K562 (cell line): ENCODE data around the gene BMPER. TPM values are rescaled to one million over a fixed set of nuclear protein-coding genes. Genes with fewer than 3 reads are reported as not detected.

ENCODE experiments used
- ATAC-seq: fragments of 200-7000 bp; cut with Tn5 transposase; 3 replicates; pipeline ENCODE4 v1.9.1; 2020; ENCODE audit warnings: moderate library complexity
- BruUV-seq: library from RNA; stranded (reverse); fragments of 400-500 nt; replicated peaks from 2 replicates; lab custom pipeline; 2021; lab: Mats Ljungman, UMichigan
- CTCF ChIA-PET: fragments of 300-600 bp; formaldehyde crosslinking; extraction: SDS; loops from one replicate; lab custom pipeline; 2021; ENCODE audit warnings: low intra/inter-chr PET ratio; lab: Yijun Ruan, JAX
- POLR2A ChIA-PET: fragments of 300-600, 350-650 bp; sonication (Branson Sonifier 250); formaldehyde crosslinking; extraction: SDS; loops from one replicate; lab custom pipeline; 2021; ENCODE audit warnings: antibody characterized with exemption, inconsistent platforms; lab: Yijun Ruan, JAX
- DNase-seq, 4 experiments: peaks; one replicate each; pipeline versions ENCODE4 v3.0.0 to v3.0.0-alpha.2; 2011 to 2018; ENCODE audit warnings: low spot score in 3 of 4, mixed read lengths in 3 of 4; ENCODE audit errors: extremely low read depth in 1 of 4
- FAIRE-seq: peaks from 2 replicates; lab custom pipeline; 2011; peaks lifted over from hg19 to GRCh38; lab: Jason Lieb, UNC
- H2AFZ ChIP-seq: 2 replicates; pipeline ENCODE4 v1.6.0; 2011; ENCODE audit warnings: low read depth, low read length, control low read depth, inconsistent platforms
- H3K27ac ChIP-seq: fragments of 200-600 bp; 3 replicates; pipeline ENCODE4 v1.8.0; 2011; ENCODE audit warnings: low read depth, mild to moderate bottlenecking, control low read depth, inconsistent platforms, low read length, moderate library complexity, mixed read lengths; ENCODE audit errors: extremely low read depth
- H3K27me3 ChIP-seq, 2 experiments: fragments of 300-600 bp in 1 of 2; 2 replicates in 1 of 2; 3 replicates in 1 of 2; pipeline versions ENCODE4 v1.6.0 to v1.8.0; 2011; ENCODE audit warnings: inconsistent platforms in 2 of 2, low read length in 2 of 2, mild to moderate bottlenecking in 1 of 2, mixed read lengths in 1 of 2, moderate library complexity in 1 of 2; ENCODE audit not compliant: control insufficient read depth in 2 of 2, insufficient read depth in 2 of 2
- H3K36me3 ChIP-seq: fragments of 300-600 bp; 3 replicates; pipeline ENCODE4 v1.8.0; 2011; ENCODE audit warnings: mild to moderate bottlenecking, low read length, inconsistent platforms; ENCODE audit not compliant: control insufficient read depth, insufficient read depth
- H3K4me1 ChIP-seq, 2 experiments: fragments of 200-600 bp in 1 of 2; replicated peaks in 1 of 2; 2 replicates in 1 of 2; 3 replicates in 1 of 2; pipeline versions ENCODE4 v1.5.1 to v1.8.0; 2011; ENCODE audit warnings: inconsistent platforms in 2 of 2, low read length in 2 of 2, mild to moderate bottlenecking in 1 of 2, mixed read lengths in 1 of 2, moderate library complexity in 1 of 2; ENCODE audit not compliant: control insufficient read depth in 2 of 2, insufficient read depth in 2 of 2
- H3K4me2 ChIP-seq: 2 replicates; pipeline ENCODE4 v1.6.1; 2011; ENCODE audit warnings: low read length, control low read depth, inconsistent platforms, mixed read lengths; ENCODE audit not compliant: insufficient read depth
- H3K4me3 ChIP-seq: fragments of 200-600 bp; sonication (generic), shearing (Covaris generic); 2 replicates; pipeline ENCODE4 v1.5.1; 2016; ENCODE audit warnings: control low read depth, inconsistent platforms
- H3K79me2 ChIP-seq: fragments of 200-600 bp; 3 replicates; pipeline ENCODE4 v1.8.0; 2011; ENCODE audit warnings: low read length, inconsistent platforms; ENCODE audit not compliant: control insufficient read depth, insufficient read depth
- H3K9ac ChIP-seq, 2 experiments: 2 replicates each; pipeline versions ENCODE4 v1.6.0 to v1.6.1; 2011; ENCODE audit warnings: low read depth in 2 of 2, low read length in 2 of 2, control low read depth in 1 of 2, inconsistent platforms in 1 of 2, mild to moderate bottlenecking in 1 of 2, mixed read lengths in 1 of 2; ENCODE audit not compliant: insufficient read depth in 1 of 2
- H3K9me1 ChIP-seq: one replicate; pipeline ENCODE4 v1.6.0; 2011; ENCODE audit warnings: inconsistent platforms, mild to moderate bottlenecking, low read length, moderate library complexity; ENCODE audit not compliant: control insufficient read depth, insufficient read depth
- H3K9me3 ChIP-seq: replicated peaks from 2 replicates; pipeline ENCODE4 v1.5.1; 2011; ENCODE audit warnings: low read depth, low read length, inconsistent platforms; ENCODE audit not compliant: control insufficient read depth, insufficient read depth
- H4K20me1 ChIP-seq: replicated peaks from 2 replicates; pipeline ENCODE4 v1.6.1; 2011; ENCODE audit warnings: low read length, inconsistent platforms, mixed read lengths; ENCODE audit not compliant: control insufficient read depth, insufficient read depth
- EZH2 ChIP-seq: IDR thresholded peaks from 2 replicates; pipeline ENCODE4 v1.6.1; 2012; ENCODE audit warnings: low read depth, mild to moderate bottlenecking, inconsistent platforms, low read length, borderline replicate concordance
- GABPB1 ChIP-seq: sonication (generic); formaldehyde crosslinking; IDR thresholded peaks from 2 replicates; pipeline ENCODE4 v1.8.0; 2022; ENCODE audit warnings: mild to moderate bottlenecking, missing genetic modification reagents
- MTA2 ChIP-seq: fragments of 450-650 bp; IDR thresholded peaks from 2 replicates; pipeline ENCODE4 v1.6.1; 2016; ENCODE audit warnings: low read depth
- TAF1 ChIP-seq: IDR thresholded peaks from 2 replicates; pipeline ENCODE4 v1.6.1; 2011; ENCODE audit warnings: mild to moderate bottlenecking, low read length, moderate library complexity; ENCODE audit not compliant: insufficient read depth, control insufficient read depth, severe bottlenecking; ENCODE audit errors: extremely low read depth
- TFAM ChIP-seq: fragments of 250-450 bp; sonication (Bioruptor Pico); conservative IDR thresholded peaks from 2 replicates; pipeline ENCODE4 v1.5.0; 2021; ENCODE audit warnings: mild to moderate bottlenecking, moderate library complexity
- ZBTB1 ChIP-seq: sonication (generic); formaldehyde crosslinking; IDR thresholded peaks from 2 replicates; pipeline ENCODE4 v1.8.1; 2023; ENCODE audit warnings: missing genetic modification reagents, low read depth, mild to moderate bottlenecking, borderline replicate concordance
- ZC3H8 ChIP-seq: fragments of 450-650 bp; IDR thresholded peaks from 2 replicates; pipeline ENCODE4 v1.6.1; 2017
- ZKSCAN8 ChIP-seq: fragments of 200-800 bp; sonication (Bioruptor generic); IDR thresholded peaks from 2 replicates; pipeline ENCODE4 v1.6.1; 2016; ENCODE audit warnings: missing genetic modification characterization, missing compliant biosample characterization
- ZNF764 ChIP-seq: fragments of 250-450 bp; sonication (Bioruptor Pico); IDR thresholded peaks from 2 replicates; pipeline ENCODE4 v1.4.0; 2020; ENCODE audit warnings: low read depth, mild to moderate bottlenecking, moderate library complexity
- ZNF785 ChIP-seq: fragments of 250-450 bp; sonication (Bioruptor Pico); IDR thresholded peaks from 2 replicates; pipeline ENCODE4 v1.4.0; 2020; ENCODE audit warnings: mild to moderate bottlenecking
- WGBS: fragments of 100-300 bp; shearing (Covaris generic); methylation state at CpG from one replicate; pipeline ENCODE4 v1.1.6; 2016; ENCODE audit warnings: low coverage, mixed read lengths; ENCODE audit not compliant: insufficient coverage; ENCODE audit errors: missing lambda C conversion rate; 5-methylcytosine and 5-hydroxymethylcytosine counted together
- in situ Hi-C: fragments of 300-500 bp; cut with MboI; formaldehyde crosslinking; loops from 4 replicates; pipeline ENCODE4 v1.15.0; 2018; ENCODE audit warnings: inconsistent platforms, mixed read lengths
- intact Hi-C: fragments of 100-400 bp; cut with micrococcal nuclease; formaldehyde crosslinking; loops from 2 replicates; pipeline ENCODE4 v1.14.2; 2022
- polyA plus RNA-seq, 8 experiments: library from polyadenylated mRNA; depleted of rRNA in 4 of 8; stranded (reverse) in 5 of 8; unstranded in 3 of 8; fragments of >200 nt; fragmentation: Nextera tagmentation in 2 of 8; fragmentation: Illumina TruSeq in 1 of 8; extraction: Ambion mirVana in 2 of 8; extraction: Trizol in 1 of 8; gene quantifications; 2 replicates each; pipeline versions ENCODE4 v1.2.1 to v1.2.3, GENCODE V29; 2011 to 2014; ENCODE audit warnings: inconsistent platforms in 1 of 8, missing spikeins in 1 of 8
- total RNA-seq, 7 experiments: library from RNA; depleted of rRNA in 6 of 7; stranded (reverse); fragments of >200 nt in 6 of 7; fragmentation: Illumina TruSeq in 2 of 7; extraction: Trizol in 2 of 7; gene quantifications; 2 replicates each; pipeline versions ENCODE4 v1.2.1 to v1.2.3, GENCODE V29; 2011 to 2021; ENCODE audit warnings: low replicate concordance in 1 of 7
- TF ChIP-seq, protein P1 (sequence below): IDR thresholded peaks from 2 replicates; pipeline ENCODE4 v1.6.1; 2011; ENCODE audit warnings: borderline replicate concordance, low read depth, mild to moderate bottlenecking, moderate library complexity, low read length; ENCODE audit not compliant: insufficient read depth, poor library complexity, severe bottlenecking
- TF ChIP-seq, protein P2 (sequence below), 2 experiments: fragments of 450-650 bp; IDR thresholded peaks; 2 replicates each; pipeline ENCODE4 v1.6.1; 2018; ENCODE audit warnings: mild to moderate bottlenecking in 2 of 2, low read depth in 1 of 2; ENCODE audit not compliant: partially characterized antibody in 2 of 2
- TF ChIP-seq, protein P3 (sequence below): sonication (generic); formaldehyde crosslinking; IDR thresholded peaks from 2 replicates; pipeline ENCODE4 v1.8.0; 2022; ENCODE audit warnings: mild to moderate bottlenecking, missing genetic modification reagents

Gene BMPER
- total and polyA plus RNA-seq, 9 of the 15 experiments (the other 6 are each of a cell fraction or from before 2014, with no cell fraction given): not detected

DNA sequence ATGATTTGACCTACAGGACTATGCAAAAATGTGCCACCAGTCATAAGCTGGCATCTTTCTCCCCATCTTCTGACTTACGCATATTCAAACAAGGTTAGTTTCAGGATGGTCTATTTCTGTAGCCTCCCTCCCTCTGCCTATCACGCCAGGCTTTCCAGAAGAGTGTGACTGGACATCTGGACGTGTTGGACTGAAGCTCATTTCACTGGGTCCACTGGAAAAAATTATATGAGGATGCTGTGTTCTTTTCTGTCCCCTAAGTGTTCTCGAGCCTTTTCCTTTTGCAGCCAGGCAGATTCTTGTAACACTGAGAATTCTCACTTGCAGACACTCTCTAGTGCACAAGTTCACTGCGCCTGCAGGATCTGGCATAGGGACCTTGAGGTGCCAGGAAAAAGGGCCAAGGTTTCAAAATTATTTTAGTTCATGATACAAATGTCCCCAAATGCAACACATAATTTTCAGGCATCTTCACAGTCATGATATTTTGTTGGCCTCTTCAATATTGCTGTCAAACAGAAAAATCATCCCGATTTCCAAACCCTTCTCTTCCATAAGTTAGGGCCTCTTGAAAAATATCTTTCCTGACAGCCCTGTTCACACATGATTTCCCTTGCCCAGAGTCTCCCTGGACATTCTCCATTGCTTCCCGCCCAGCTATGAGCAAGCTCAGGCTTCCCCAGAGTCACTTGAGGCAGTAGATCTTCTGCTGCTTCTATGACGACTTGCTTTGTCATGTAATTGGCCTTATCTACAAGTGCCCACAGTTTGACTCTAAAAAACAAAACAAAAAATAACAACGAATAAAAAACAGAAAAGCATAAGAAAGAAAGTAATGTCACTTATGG, 170.4 kb downstream of the BMPER start (continued):
- TF ChIP-seq, protein P1, sequence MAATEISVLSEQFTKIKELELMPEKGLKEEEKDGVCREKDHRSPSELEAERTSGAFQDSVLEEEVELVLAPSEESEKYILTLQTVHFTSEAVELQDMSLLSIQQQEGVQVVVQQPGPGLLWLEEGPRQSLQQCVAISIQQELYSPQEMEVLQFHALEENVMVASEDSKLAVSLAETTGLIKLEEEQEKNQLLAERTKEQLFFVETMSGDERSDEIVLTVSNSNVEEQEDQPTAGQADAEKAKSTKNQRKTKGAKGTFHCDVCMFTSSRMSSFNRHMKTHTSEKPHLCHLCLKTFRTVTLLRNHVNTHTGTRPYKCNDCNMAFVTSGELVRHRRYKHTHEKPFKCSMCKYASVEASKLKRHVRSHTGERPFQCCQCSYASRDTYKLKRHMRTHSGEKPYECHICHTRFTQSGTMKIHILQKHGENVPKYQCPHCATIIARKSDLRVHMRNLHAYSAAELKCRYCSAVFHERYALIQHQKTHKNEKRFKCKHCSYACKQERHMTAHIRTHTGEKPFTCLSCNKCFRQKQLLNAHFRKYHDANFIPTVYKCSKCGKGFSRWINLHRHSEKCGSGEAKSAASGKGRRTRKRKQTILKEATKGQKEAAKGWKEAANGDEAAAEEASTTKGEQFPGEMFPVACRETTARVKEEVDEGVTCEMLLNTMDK: no peak
- TF ChIP-seq ZKSCAN8 (CRISPR knock-in tag) (no peak), ZC3H8 (no peak), ZNF785 (CRISPR knock-in tag) (no peak)

DNA sequence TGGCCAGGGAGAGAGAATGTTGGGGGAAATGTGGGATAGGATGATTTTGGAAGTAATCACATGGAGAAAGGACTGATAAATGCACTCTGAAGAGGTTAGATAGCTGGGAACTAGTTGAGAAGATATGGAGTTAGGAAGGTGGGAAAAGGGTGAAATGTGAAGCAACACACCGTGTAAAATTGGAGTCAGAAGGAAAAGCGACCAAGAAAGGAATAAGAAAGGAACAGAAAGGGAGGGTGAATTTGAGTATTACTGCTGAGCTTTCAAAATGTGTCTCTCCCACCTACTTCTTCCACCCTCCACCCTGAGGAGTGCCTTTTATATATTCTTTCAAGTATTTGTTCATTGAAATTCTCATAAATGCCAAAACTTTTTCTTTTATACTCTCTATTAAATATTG, 171.8 kb downstream of the BMPER start:
- H3K27me3 ChIP-seq: no peaks in the 10 kb centered on the region
- H3K9me3 ChIP-seq: no peaks in the 10 kb centered on the region
- DNase-seq (no peak), ATAC-seq (no peak), FAIRE-seq (no peak)
- intact Hi-C loops (no loop called here), in situ Hi-C loops (no loop called here)
- H4K20me1 ChIP-seq: no peaks in the 10 kb centered on the region
- POLR2A ChIA-PET: no interaction called here
- H3K4me3 ChIP-seq: no peak overlapping the region
- H3K9ac ChIP-seq: no peak overlapping the region
- no TSS peak for BruUV-seq
- no peaks in the 10 kb centered on the region for H3K4me1 ChIP-seq
- no peaks in the 10 kb centered on the region for H3K36me3 ChIP-seq
- WGBS: 0% methylated on average over 2 of the region's 2 CpGs
- H3K27ac ChIP-seq: no peak overlapping the region
- H2AFZ ChIP-seq: no peak overlapping the region
- CTCF ChIA-PET: no interaction called here
- H3K4me2 ChIP-seq: no peak overlapping the region
- H3K9me1 ChIP-seq: no peaks in the 10 kb centered on the region
- no peaks in the 10 kb centered on the region for H3K79me2 ChIP-seq
- no peak for TF ChIP-seq ZBTB1 (CRISPR knock-in tag)
- TF ChIP-seq MTA2: no peak
- no peak for TF ChIP-seq EZH2
- TF ChIP-seq GABPB1 (CRISPR knock-in tag): no peak
- TF ChIP-seq TFAM: no peak
- TF ChIP-seq, protein P2, sequence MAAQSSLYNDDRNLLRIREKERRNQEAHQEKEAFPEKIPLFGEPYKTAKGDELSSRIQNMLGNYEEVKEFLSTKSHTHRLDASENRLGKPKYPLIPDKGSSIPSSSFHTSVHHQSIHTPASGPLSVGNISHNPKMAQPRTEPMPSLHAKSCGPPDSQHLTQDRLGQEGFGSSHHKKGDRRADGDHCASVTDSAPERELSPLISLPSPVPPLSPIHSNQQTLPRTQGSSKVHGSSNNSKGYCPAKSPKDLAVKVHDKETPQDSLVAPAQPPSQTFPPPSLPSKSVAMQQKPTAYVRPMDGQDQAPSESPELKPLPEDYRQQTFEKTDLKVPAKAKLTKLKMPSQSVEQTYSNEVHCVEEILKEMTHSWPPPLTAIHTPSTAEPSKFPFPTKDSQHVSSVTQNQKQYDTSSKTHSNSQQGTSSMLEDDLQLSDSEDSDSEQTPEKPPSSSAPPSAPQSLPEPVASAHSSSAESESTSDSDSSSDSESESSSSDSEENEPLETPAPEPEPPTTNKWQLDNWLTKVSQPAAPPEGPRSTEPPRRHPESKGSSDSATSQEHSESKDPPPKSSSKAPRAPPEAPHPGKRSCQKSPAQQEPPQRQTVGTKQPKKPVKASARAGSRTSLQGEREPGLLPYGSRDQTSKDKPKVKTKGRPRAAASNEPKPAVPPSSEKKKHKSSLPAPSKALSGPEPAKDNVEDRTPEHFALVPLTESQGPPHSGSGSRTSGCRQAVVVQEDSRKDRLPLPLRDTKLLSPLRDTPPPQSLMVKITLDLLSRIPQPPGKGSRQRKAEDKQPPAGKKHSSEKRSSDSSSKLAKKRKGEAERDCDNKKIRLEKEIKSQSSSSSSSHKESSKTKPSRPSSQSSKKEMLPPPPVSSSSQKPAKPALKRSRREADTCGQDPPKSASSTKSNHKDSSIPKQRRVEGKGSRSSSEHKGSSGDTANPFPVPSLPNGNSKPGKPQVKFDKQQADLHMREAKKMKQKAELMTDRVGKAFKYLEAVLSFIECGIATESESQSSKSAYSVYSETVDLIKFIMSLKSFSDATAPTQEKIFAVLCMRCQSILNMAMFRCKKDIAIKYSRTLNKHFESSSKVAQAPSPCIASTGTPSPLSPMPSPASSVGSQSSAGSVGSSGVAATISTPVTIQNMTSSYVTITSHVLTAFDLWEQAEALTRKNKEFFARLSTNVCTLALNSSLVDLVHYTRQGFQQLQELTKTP (IDR thresholded peaks at IDR 0.05; ENCODE audit: low read depth in 1 of 2, partially characterized antibody in 2 of 2): no peak
- TF ChIP-seq, protein P3, sequence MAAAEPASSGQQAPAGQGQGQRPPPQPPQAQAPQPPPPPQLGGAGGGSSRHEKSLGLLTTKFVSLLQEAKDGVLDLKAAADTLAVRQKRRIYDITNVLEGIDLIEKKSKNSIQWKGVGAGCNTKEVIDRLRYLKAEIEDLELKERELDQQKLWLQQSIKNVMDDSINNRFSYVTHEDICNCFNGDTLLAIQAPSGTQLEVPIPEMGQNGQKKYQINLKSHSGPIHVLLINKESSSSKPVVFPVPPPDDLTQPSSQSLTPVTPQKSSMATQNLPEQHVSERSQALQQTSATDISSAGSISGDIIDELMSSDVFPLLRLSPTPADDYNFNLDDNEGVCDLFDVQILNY (CRISPR knock-in tag): no peak
- TF ChIP-seq TAF1: no peak
- TF ChIP-seq ZNF764 (CRISPR knock-in tag): no peak
